H1 (cell line): ENCODE results near the gene ZNF500. TPM values are rescaled to one million over a fixed set of nuclear protein-coding genes. Genes with fewer than 3 reads are reported as not detected.

Experiments
- CTCF ChIA-PET: fragments of 300-600 bp; sonication (Branson Sonifier 250); formaldehyde crosslinking; loops from one replicate; lab custom pipeline; 2021; ENCODE audit not compliant: partially characterized antibody; lab: Charles Lee
- POLR2A ChIA-PET: fragments of 300-600 bp; sonication (Branson Sonifier 250); formaldehyde crosslinking; loops from one replicate; lab custom pipeline; 2021; ENCODE audit warnings: inconsistent platforms; ENCODE audit not compliant: partially characterized antibody; lab: Charles Lee
- DNase-seq, 2 experiments: peaks; one replicate each; pipeline versions ENCODE4 v3.0.0 to v3.0.0-alpha.2; 2010 to 2022; ENCODE audit warnings: low spot score in 2 of 2, low read depth in 1 of 2, mixed read lengths in 1 of 2
- FAIRE-seq: peaks from 2 replicates; lab custom pipeline; 2011; peaks lifted over from hg19 to GRCh38; lab: Jason Lieb, UNC
- H2AFZ ChIP-seq: 2 replicates; pipeline ENCODE4 v1.8.1; 2012; ENCODE audit warnings: low read length, inconsistent platforms
- H2AK5ac ChIP-seq: 2 replicates; pipeline ENCODE4 v1.6.1; 2013; ENCODE audit warnings: low read depth, low read length
- H2BK120ac ChIP-seq: replicated peaks from 2 replicates; pipeline ENCODE3; 2013; ENCODE audit warnings: low read depth, low read length, inconsistent platforms
- H2BK12ac ChIP-seq: 2 replicates; pipeline ENCODE4 v1.6.1; 2013; ENCODE audit warnings: low read depth, low read length
- H2BK15ac ChIP-seq: 2 replicates; pipeline ENCODE4 v1.6.1; 2013; ENCODE audit warnings: low read length
- H2BK20ac ChIP-seq: 2 replicates; pipeline ENCODE4 v1.6.1; 2013; ENCODE audit warnings: low read length
- H2BK5ac ChIP-seq: 2 replicates; pipeline ENCODE4 v1.6.1; 2013; ENCODE audit warnings: low read depth, low read length
- H3K14ac ChIP-seq: 2 replicates; pipeline ENCODE4 v1.6.1; 2013; ENCODE audit warnings: inconsistent platforms; ENCODE audit not compliant: insufficient read length
- H3K18ac ChIP-seq: 2 replicates; pipeline ENCODE4 v1.6.1; 2013; ENCODE audit warnings: low read length; ENCODE audit errors: extremely low read depth
- H3K23ac ChIP-seq: 2 replicates; pipeline ENCODE4 v1.6.1; 2013; ENCODE audit warnings: inconsistent platforms; ENCODE audit not compliant: insufficient read length
- H3K23me2 ChIP-seq: 2 replicates; pipeline ENCODE4 v1.6.1; 2013; ENCODE audit warnings: low read depth, low read length
- H3K27ac ChIP-seq: 2 replicates; pipeline ENCODE4 v1.6.1; 2011; ENCODE audit warnings: low read depth, low read length, inconsistent platforms
- H3K27me3 ChIP-seq, 4 experiments: replicated peaks in 1 of 4; 1 replicate in 1 of 4; 2 replicates in 3 of 4; pipeline versions ENCODE4 v1.6.1 to v1.8.1; 2011 to 2013; ENCODE audit warnings: low read length in 3 of 4, mild to moderate bottlenecking in 3 of 4, inconsistent platforms in 2 of 4, mixed read lengths in 2 of 4, moderate library complexity in 1 of 4; ENCODE audit not compliant: control insufficient read depth in 3 of 4, insufficient read depth in 3 of 4; ENCODE audit errors: extremely low read depth in 1 of 4
- H3K36me3 ChIP-seq, 4 experiments: 2 replicates each; pipeline versions ENCODE4 v1.6.1 to v1.8.1; 2011 to 2013; ENCODE audit warnings: mild to moderate bottlenecking in 4 of 4, low read length in 3 of 4, moderate library complexity in 2 of 4, control low read depth in 1 of 4, inconsistent platforms in 1 of 4; ENCODE audit not compliant: insufficient read depth in 4 of 4, control insufficient read depth in 2 of 4
- H3K4ac ChIP-seq: replicated peaks from 2 replicates; pipeline ENCODE3; 2013; ENCODE audit warnings: low read length, low read depth, mixed read lengths, inconsistent platforms; ENCODE audit not compliant: insufficient read length
- H3K4me1 ChIP-seq, 4 experiments: replicated peaks in 1 of 4; 1 replicate in 1 of 4; 2 replicates in 3 of 4; pipeline versions ENCODE4 v1.6.1 to v1.8.1; 2011 to 2013; ENCODE audit warnings: low read length in 3 of 4, inconsistent platforms in 2 of 4, mixed read lengths in 1 of 4; ENCODE audit not compliant: insufficient read depth in 4 of 4, control insufficient read depth in 3 of 4
- H3K4me2 ChIP-seq, 2 experiments: 2 replicates each; pipeline versions ENCODE4 v1.6.1 to v1.8.1; 2011 to 2013; ENCODE audit warnings: low read depth in 2 of 2, low read length in 2 of 2, control low read depth in 1 of 2, inconsistent platforms in 1 of 2, mild to moderate bottlenecking in 1 of 2; ENCODE audit not compliant: insufficient read depth in 1 of 2
- H3K4me3 ChIP-seq, 4 experiments: fragments of 200-600, 300-600 bp in 1 of 4; sonication (generic), shearing (Covaris generic), sonication (Bioruptor Twin) in 1 of 4; 2 replicates each; pipeline versions ENCODE4 v1.5.1 to v1.8.1; 2011 to 2016; ENCODE audit warnings: low read length in 4 of 4, low read depth in 3 of 4, control low read depth in 2 of 4, inconsistent platforms in 2 of 4, mild to moderate bottlenecking in 2 of 4, mixed read lengths in 1 of 4, moderate library complexity in 1 of 4; ENCODE audit not compliant: insufficient read depth in 2 of 4; ENCODE audit errors: extremely low read depth in 1 of 4
- H3K56ac ChIP-seq: replicated peaks from 2 replicates; pipeline ENCODE3; 2013; ENCODE audit warnings: low read depth, mild to moderate bottlenecking, mixed read lengths, low read length, inconsistent platforms; ENCODE audit not compliant: insufficient read length
- H3K79me1 ChIP-seq: 2 replicates; pipeline ENCODE4 v1.6.1; 2013; ENCODE audit warnings: low read depth, low read length, control low read depth
- H3K79me2 ChIP-seq, 2 experiments: 2 replicates each; pipeline versions ENCODE4 v1.6.1 to v1.8.1; 2012 to 2013; ENCODE audit warnings: low read length in 2 of 2, mild to moderate bottlenecking in 2 of 2, inconsistent platforms in 1 of 2; ENCODE audit not compliant: insufficient read depth in 2 of 2, control insufficient read depth in 1 of 2
- H3K9ac ChIP-seq, 4 experiments: replicated peaks in 1 of 4; 1 replicate in 1 of 4; 2 replicates in 3 of 4; pipeline versions ENCODE4 v1.6.1 to v1.8.1; 2011 to 2013; ENCODE audit warnings: low read depth in 3 of 4, low read length in 3 of 4, control low read depth in 2 of 4, mild to moderate bottlenecking in 2 of 4, moderate library complexity in 2 of 4, inconsistent platforms in 1 of 4; ENCODE audit errors: extremely low read depth in 1 of 4
- H3K9me3 ChIP-seq, 2 experiments: 2 replicates each; pipeline versions ENCODE4 v1.6.1 to v1.8.1; 2012 to 2013; ENCODE audit warnings: mild to moderate bottlenecking in 2 of 2, moderate library complexity in 2 of 2, control low read depth in 1 of 2, inconsistent platforms in 1 of 2, low read depth in 1 of 2, low read length in 1 of 2, mixed read lengths in 1 of 2; ENCODE audit not compliant: insufficient read depth in 2 of 2
- H4K20me1 ChIP-seq, 2 experiments: replicated peaks in 1 of 2; 2 replicates each; pipeline versions ENCODE3 to v1.8.1; 2011 to 2013; ENCODE audit warnings: inconsistent platforms in 2 of 2, low read length in 2 of 2, mild to moderate bottlenecking in 1 of 2; ENCODE audit not compliant: insufficient read depth in 2 of 2, control insufficient read depth in 1 of 2
- H4K5ac ChIP-seq: 2 replicates; pipeline ENCODE4 v1.6.1; 2013; ENCODE audit warnings: low read length, low read depth, mixed read lengths, inconsistent platforms; ENCODE audit not compliant: insufficient read length
- H4K8ac ChIP-seq: 2 replicates; pipeline ENCODE4 v1.8.0; 2013; ENCODE audit warnings: mild to moderate bottlenecking, moderate library complexity, low read length, inconsistent platforms; ENCODE audit not compliant: insufficient read depth; ENCODE audit errors: extremely low read depth
- H4K91ac ChIP-seq: replicated peaks from 2 replicates; pipeline ENCODE3; 2013; ENCODE audit warnings: low read length, mixed read lengths, inconsistent platforms; ENCODE audit not compliant: insufficient read length
- ATF2 ChIP-seq: IDR thresholded peaks from 2 replicates; pipeline ENCODE4 v1.6.1; 2012; ENCODE audit warnings: low read length, inconsistent platforms
- BRCA1 ChIP-seq: IDR thresholded peaks from 2 replicates; pipeline ENCODE4 v1.6.1; 2012; ENCODE audit warnings: low read depth, low read length, improper control_type of control experiment
- EP300 ChIP-seq, 2 experiments: IDR thresholded peaks; 1 replicate in 1 of 2; 2 replicates in 1 of 2; pipeline ENCODE4 v1.6.1; 2011 to 2012; ENCODE audit warnings: low read depth in 2 of 2, low read length in 2 of 2, mild to moderate bottlenecking in 2 of 2, borderline replicate concordance in 1 of 2, inconsistent platforms in 1 of 2, moderate library complexity in 1 of 2
- GTF2F1 ChIP-seq: IDR thresholded peaks from 2 replicates; pipeline ENCODE4 v1.6.1; 2012; ENCODE audit warnings: low read depth, low read length, improper control_type of control experiment, borderline replicate concordance
- KDM5A ChIP-seq: fragments of 200-600 bp; IDR thresholded peaks from 2 replicates; pipeline ENCODE4 v1.7.1; 2012; ENCODE audit warnings: mild to moderate bottlenecking, low read length, inconsistent platforms, mixed read lengths
- RAD21 ChIP-seq, 2 experiments: IDR thresholded peaks in 1 of 2; conservative IDR thresholded peaks in 1 of 2; 2 replicates each; pipeline ENCODE4 v1.6.1; 2011; ENCODE audit warnings: low read depth in 2 of 2, low read length in 2 of 2, improper control_type of control experiment in 1 of 2, inconsistent platforms in 1 of 2, mild to moderate bottlenecking in 1 of 2, moderate library complexity in 1 of 2
- SP1 ChIP-seq: IDR thresholded peaks from 2 replicates; pipeline ENCODE4 v1.6.1; 2011; ENCODE audit warnings: low read depth, low read length
- TAF1 ChIP-seq: IDR thresholded peaks from 2 replicates; pipeline ENCODE4 v1.6.1; 2011; ENCODE audit warnings: mild to moderate bottlenecking, low read depth, low read length
- TAF7 ChIP-seq: optimal IDR thresholded peaks from 2 replicates; pipeline ENCODE3; 2011; ENCODE audit warnings: low read depth, mild to moderate bottlenecking, inconsistent platforms, low read length, moderate library complexity, borderline replicate concordance
- TBP ChIP-seq: IDR thresholded peaks from 2 replicates; pipeline ENCODE4 v1.6.1; 2011; ENCODE audit warnings: low read depth, low read length, improper control_type of control experiment
- WGBS, 2 experiments: shearing (Covaris generic) in 1 of 2; methylation state at CpG; one replicate each; pipeline versions ENCODE4 v1.1.6 to v1.1.7; 2013 to 2015; ENCODE audit warnings: low lambda C conversion rate in 2 of 2, mixed read lengths in 2 of 2, inconsistent platforms in 1 of 2, low coverage in 1 of 2, missing lambda C conversion rate in 1 of 2; ENCODE audit not compliant: insufficient replicate concordance in 2 of 2, insufficient coverage in 1 of 2, insufficient read length in 1 of 2; ENCODE audit errors: extremely low coverage in 1 of 2, missing lambda C conversion rate in 1 of 2; 5-methylcytosine and 5-hydroxymethylcytosine counted together
- polyA plus RNA-seq, 7 experiments: library from polyadenylated mRNA; depleted of rRNA in 3 of 7; stranded (reverse) in 5 of 7; unstranded in 2 of 7; fragments of >200 nt in 5 of 7; fragments of 200-250 nt in 2 of 7; gene quantifications; 1 replicate in 5 of 7; 2 replicates in 1 of 7; 4 replicates in 1 of 7; pipeline versions ENCODE4 v1.2.1 to v1.2.3, GENCODE V29; 2011 to 2013; ENCODE audit warnings: missing spikeins in 2 of 7, mixed read lengths in 2 of 7
- total RNA-seq: library from RNA; stranded (reverse); fragmentation: NEBNext Ultra II Directional; extraction: Animal tissue kit (Norgen Biotek cat#: 25700); gene quantifications from 2 replicates; pipeline ENCODE4 v1.2.1, GENCODE V29; 2021

The ZNF500 gene
- total and polyA plus RNA-seq, 2 of the 8 experiments (the other 6 are each of a cell fraction or from before 2014, with no cell fraction given): 10.3 to 10.4 TPM

- no peak for FAIRE-seq
- H3K56ac ChIP-seq: no peak overlapping the region
- H2BK5ac ChIP-seq: no peak overlapping the region
- peaks cover 3 to 11% (median 4%) of the 10 kb centered on the region in 4 experiments; a peak in 6 of 8 replicates for H3K36me3 ChIP-seq
- H3K27me3 ChIP-seq: peaks cover 0 to 4% (median under 1%) of the 10 kb centered on the region in 4 experiments; a peak in 2 of 7 replicates
- peak overlapping the region; percentile 59 to 97 (median 92) for H3K4me3 ChIP-seq
- H2BK20ac ChIP-seq: no peak overlapping the region
- no peak for DNase-seq
- H4K8ac ChIP-seq: no peak overlapping the region
- peak overlapping the region; percentile 50 to 82 (median 72); a peak in 6 of 7 replicates for H3K9ac ChIP-seq
- no peak overlapping the region for H3K27ac ChIP-seq
- no peak overlapping the region for H4K5ac ChIP-seq
- peaks cover 4 to 26% of the 10 kb centered on the region in 2 experiments; a peak in 3 of 4 replicates for H3K79me2 ChIP-seq
- H3K9me3 ChIP-seq: no peaks in the 10 kb centered on the region
- no peak overlapping the region for H3K4ac ChIP-seq
- H3K14ac ChIP-seq: no peak overlapping the region
- ChIA-PET CTCF (interaction anchor here (1.8 to 2.0 kb wide), 2 partner anchors 16 to 18 kb away, joined by 4 to 9 read pairs; no protein-coding TSS in a partner anchor), POLR2A (interaction anchor here (0.8 to 3.7 kb wide), 12 partner anchors 8 to 199 kb away, joined by 3 to 17 read pairs (median 6); partner anchors contain the start of genes GLYR1, NUDT16L1, ROGDI and UBN1)
- peaks cover 10% of the 10 kb centered on the region; the same call in 1 of the 2 replicates for H3K23me2 ChIP-seq
- peaks cover 0 to 4% (median 0%) of the 10 kb centered on the region in 4 experiments; a peak in 2 of 7 replicates for H3K4me1 ChIP-seq
- 0 out of 2 replicates have a peak overlapping the region, but pooled peaks have one; percentile 82 for H2AFZ ChIP-seq
- 30% methylated on average over 17 of the region's 17 CpGs; no CpG with 5 or more reads in 1 of the 2 experiments for WGBS, 2 experiments
- peak overlapping the region; percentile 85 to 92 for H3K4me2 ChIP-seq
- H2BK12ac ChIP-seq: no peak overlapping the region
- no peak overlapping the region for H2AK5ac ChIP-seq
- H3K18ac ChIP-seq: no peak overlapping the region
- peaks cover 0 to 2% of the 10 kb centered on the region in 2 experiments for H4K20me1 ChIP-seq
- H4K91ac ChIP-seq: no peak overlapping the region
- H3K79me1 ChIP-seq: peaks cover 5% of the 10 kb centered on the region; the same call in 1 of the 2 replicates
- no peak overlapping the region for H2BK120ac ChIP-seq
- H2BK15ac ChIP-seq: no peak overlapping the region
- no peak overlapping the region for H3K23ac ChIP-seq
- TF ChIP-seq RAD21 (IDR thresholded peaks at IDR 0.05 in 1 of 2, conservative IDR thresholded peaks at IDR 0.05 in 1 of 2; ENCODE audit: low read depth in 2 of 2, low read length in 2 of 2): no peak
- TF ChIP-seq TAF7: no peak
- TF ChIP-seq SP1: no peak
- no peak for TF ChIP-seq TBP
- no peak for TF ChIP-seq KDM5A
- no peak for TF ChIP-seq BRCA1
- no peak for TF ChIP-seq TAF1
- no peak for TF ChIP-seq ATF2
- no peak for TF ChIP-seq GTF2F1
- no peak for TF ChIP-seq EP300 (IDR thresholded peaks at IDR 0.05; ENCODE audit: borderline replicate concordance in 1 of 2, low read depth in 2 of 2, low read length in 2 of 2)
These were observed 33.7 kb downstream of the ZNF500 start for GRCh38 chr16:4733211-4733742.
